HG02610 (cell line): ENCODE results near the gene ACAA2.
A peak's percentile ranks its signal among the peaks of the same experiment; 100 is the strongest.
"Not testable (repeated sequence)": the region's sequence is repeated elsewhere in the genome, so short reads cannot be mapped to it uniquely, and the experiment has no call there.

Source experiments
- ATAC-seq: cut with Tn5 transposase; IDR thresholded peaks from one replicate; pipeline ENCODE4 v1.9.1; 2021; ENCODE audit warnings: mild to moderate bottlenecking, moderate library complexity; ENCODE audit not compliant: unreplicated experiment

The ACAA2 gene

DNA sequence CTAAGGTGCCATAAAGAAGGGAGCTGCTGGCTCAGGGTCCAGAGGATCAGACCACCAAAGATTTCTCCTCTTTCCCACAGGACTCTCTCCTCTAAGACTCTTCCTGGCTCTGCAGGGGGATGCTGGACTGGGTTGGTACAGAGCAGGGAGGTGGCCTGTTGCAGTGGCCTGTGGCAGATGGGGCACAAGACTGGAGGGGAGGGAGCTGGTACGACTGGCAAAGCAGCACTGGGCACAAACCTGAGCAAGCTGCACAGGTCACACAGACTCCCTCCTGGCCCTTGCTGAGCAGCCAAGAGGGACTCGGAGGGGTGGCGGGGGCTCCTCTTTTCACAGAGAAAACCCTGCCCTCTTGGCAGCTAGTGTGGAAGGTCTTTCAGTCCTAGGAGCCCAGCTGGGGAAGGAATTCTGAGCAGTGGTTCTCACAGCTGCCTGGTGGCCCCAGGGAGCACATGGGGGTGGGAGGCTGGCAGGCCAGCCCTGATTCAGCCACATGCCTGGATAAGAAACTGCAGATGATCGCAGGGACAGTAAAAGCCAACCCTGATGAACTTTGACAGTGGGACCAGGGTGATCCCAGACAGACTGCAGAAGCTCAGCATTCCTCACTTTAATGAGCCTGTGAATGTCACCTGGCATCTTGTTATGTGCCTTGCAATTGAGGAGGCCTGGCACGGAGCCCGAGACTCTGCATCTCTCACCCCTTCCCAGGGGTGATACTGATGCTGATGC lies 32.5 kb upstream of the ACAA2 start:
- no peak for ATAC-seq

DNA sequence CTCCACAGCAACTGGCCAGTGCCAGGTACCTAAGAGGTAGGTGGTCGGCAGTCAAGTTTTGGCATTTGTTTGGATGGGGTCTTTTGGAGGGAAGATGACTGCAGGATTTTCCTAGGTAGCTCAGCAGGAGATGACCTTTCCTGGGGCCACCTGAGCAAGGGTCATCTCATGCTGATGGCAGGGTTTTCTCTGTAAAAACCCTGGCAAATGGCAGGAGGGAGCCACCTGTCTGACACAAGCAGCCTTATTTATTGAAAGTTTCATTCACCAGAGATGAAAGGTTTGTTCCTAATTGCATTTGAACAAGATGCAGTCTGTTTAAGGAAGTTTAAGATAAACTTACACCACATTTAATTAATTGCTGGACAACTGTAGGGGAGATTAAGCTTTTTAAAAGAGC lies 31.6 kb upstream of the ACAA2 start:
- ATAC-seq, result no peak

DNA sequence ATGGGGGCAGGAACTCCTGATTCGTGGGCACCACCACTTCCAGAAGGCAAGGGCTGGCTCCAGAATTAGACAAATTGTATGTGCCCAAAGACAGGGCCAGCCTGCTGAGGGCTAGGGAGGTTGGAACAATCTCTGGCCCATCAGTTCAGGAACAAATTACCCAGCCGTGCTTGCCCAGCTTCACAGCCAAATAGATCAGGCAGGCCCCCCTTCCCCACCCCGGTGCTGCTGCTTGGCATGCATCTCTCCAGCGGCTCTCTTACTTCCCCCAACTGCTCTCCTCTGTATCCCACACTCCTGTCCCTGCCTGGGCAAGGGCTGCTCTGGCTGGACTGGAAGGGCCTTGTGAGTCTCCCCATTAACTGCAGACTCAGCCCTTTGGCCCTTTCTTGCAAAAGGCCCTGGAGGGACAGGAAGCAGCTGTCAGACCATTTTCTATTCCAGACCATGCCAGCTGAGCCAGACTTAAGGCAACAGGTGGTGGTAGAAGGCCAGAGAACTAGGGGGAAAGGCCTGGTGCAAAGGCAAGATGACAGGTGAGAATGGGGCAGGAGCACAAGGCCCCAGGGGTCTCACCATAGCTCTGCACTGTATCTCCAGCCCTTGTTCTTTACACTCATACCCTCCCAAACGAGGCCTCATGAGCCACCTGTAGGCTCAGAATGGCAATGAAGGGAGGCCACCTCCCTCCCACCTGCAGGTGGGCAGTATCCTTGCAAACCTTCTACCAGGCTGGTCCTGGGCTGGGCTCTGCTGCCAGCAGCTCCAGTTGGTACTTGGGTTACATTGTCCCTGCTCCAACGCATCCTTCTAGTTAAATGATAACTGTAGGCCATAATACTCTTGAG lies 30.7 kb upstream of the ACAA2 start:
- ATAC-seq, result no peak

DNA sequence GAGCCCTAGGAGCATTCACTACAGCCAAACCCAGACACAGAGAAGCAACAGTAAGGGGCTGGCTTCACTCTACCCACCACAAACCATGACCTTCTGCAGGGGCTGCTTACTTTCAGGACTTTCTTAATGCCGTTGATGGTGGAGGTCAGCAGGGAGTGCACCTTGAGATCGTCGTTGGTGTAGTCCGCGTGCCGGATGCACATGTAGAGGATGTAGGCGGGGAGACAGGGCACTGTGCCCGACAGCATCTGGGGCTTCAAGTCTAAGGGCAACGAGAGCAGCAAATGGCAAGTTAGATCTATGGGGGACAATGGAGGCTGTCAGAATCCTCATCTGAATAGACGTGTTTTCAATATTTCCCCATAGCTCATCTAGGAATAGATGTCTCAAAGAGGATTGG lies 29.8 kb upstream of the ACAA2 start:
- ATAC-seq, result no peak

DNA sequence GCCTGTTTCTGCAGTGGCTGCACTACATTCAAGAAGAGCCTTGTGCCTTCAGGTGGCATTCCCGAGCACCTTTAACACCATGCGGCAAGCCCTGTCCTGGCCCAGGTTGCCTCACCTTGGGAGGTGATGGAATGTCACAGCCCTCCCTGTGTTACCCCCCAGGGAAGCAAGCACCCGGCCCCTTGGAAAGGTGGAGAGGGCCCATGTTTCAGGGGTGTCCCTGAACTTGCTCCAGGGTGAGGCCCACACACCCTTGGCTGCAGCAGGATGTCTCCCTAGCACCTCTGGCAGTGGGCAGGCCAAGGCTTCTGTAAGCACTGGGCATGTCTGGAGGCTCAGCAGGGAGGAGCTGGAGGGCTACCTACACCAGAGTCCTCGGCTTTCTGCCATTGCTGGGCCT lies 29.3 kb upstream of the ACAA2 start:
- no peak for ATAC-seq

DNA sequence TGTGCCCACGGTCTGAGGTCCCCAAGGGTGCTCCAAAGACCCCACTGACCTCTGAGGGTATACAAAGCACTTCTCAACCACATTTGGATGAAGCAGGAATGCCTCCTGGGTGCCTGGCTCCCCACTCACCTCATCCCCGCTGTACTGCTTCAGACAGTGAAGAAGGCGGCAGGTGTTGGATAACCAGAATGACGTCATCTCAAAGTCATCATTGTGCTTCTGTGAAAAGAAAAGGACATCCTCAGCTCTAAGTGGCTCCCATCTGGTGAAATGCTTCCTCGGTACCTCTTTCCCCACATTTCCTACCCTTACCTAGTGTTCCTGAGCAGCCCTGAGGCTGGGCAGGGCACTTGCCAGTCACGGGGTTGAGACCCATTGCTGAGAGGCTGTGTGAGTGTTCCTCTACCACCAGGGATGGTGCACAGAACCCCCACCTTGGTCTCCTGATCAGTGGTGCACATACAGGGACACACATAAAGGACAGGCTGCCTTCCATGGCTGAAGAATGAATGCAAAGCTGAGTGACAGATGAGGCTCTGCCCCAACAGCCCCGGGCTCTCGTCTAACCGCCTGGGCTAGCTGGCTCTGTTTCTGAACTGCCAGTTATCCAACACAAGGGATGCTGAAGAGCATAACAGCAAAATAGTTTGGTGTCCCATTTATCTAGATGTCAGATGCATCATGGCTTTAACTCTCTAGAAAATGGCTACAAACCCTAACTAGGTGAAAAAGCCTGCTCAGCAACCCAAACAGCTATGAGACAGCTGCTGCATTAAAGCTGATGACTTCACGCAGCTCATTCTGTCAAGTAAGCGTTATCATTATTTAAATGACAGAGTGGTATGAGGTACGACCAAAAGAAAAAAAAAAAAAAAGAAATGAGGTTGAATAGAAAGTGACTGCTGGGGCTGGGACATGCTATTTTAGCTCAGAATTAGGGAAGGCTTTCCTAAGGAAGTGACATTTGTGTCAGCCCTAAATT lies 28.2 kb upstream of the ACAA2 start:
- ATAC-seq, result no peak

DNA sequence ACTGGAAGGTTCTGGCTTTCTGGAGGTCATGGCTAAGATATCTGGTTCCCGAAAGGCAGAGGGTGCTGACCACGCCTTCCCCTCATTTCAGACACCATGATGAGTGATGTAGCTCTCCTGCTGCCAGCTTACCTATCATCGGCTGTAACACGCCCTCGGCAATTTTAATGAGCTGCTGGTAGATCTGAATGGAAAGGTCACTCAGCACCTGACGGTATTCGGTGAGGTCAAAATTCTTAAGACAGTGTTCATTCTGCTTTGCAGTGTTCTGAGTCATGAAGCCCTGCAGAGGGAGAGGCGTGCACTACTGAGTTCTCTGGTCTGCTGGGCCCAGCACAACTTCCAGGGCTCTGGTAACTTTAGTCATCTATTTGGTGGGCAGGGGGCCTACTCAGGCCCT lies 25.7 kb upstream of the ACAA2 start:
- ATAC-seq, result no peak

DNA sequence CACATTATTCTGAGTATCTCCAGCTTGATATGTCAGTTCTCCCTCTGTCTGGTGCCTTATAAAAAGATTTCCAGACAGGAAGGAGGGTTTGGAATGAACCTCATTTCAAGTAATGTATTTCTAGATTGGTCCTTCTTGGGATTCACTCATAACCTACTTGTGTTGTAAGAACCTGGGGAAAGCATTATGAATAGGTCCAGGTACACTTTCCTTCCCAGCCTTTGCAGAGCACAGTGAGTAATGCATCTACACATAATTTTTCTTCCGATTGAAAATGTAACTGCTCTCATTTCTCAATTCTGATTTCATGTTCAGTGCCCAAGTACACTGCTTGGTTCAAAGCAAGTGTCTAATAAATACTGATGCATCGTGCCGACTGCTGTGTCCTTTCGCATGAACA lies 25.0 kb upstream of the ACAA2 start:
- ATAC-seq, result no peak

DNA sequence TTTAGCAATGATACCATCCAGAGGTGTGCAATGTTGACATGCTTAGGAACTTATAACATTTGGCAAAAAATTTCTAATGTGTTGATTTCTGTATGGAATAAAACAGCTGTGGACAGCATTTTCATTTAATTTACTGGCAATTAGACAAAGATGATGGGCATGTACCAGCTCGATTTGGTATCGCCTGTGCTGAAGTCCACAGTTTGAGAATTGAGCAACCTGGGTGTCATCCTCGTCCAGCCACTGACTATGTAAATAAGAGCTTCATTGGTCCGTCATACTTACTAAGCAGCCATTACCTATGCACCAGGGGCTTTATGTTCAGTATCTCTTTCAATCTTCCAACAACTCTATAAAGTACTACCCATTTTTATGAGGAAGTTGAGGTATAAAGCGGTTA lies 24.6 kb upstream of the ACAA2 start:
- ATAC-seq, result no peak

DNA sequence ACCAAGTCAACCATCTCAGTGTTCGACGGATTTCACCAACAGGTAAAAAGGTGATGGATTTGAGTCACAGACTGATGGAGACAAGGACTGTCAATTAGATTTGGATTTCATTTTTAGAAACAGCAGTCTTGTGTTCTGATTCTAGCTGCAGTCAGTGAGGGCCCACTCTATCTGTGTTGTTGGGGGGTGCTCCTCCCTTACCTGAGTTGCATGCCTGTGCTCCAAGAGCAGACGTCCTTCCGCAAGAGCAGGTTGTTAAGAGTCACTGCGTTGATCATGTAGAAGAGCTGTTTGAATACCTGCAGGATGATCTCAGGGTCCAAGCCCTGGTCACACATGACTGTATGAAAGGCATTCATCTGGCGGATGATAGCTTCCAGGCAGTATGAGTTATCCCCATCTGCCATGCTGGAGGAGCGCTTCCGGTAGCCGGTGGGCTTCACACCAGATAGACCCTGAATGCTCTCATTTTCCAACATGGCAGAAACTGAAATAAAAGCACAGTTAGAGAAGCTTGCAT lies 24.0 kb upstream of the ACAA2 start:
- not testable (repeated sequence) for ATAC-seq

DNA sequence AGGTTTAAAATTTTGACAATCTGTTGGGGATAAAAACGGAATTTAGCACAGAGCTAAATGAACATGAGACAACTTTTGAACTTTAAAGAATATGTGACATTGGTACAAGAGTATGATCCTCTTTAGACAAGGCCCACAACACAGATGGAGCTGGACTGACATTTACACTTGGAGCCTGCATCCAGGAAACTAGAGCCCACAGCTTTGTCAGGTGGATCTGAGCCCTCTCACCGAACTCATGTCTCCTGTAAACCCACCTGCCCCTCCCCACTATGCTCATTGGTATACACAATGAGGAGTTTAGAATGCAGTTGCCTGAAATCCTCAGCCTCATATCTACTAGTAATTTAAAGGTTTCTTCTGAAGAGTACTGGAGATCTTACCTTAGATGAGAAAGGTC lies 22.1 kb upstream of the ACAA2 start:
- ATAC-seq, result no peak

DNA sequence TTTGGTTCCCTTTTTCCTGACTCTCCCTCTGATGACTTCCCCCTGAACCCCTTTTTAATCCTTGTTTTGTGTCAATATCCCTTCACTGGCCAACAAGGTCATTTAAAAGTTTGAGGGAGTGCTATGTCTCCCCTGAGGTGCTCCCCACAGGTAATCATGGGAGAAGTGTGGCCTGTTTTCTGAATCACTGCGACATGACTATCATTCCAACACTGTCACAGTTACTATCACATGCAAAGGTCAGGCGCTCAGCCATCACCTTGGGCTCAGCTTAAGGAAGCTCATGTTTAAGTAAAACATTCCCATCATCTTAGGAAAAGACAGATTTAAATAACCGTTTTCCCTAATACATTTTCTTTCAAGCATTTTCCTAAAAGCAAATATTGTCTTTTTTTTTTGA lies 20.9 kb upstream of the ACAA2 start:
- ATAC-seq, result no peak

DNA sequence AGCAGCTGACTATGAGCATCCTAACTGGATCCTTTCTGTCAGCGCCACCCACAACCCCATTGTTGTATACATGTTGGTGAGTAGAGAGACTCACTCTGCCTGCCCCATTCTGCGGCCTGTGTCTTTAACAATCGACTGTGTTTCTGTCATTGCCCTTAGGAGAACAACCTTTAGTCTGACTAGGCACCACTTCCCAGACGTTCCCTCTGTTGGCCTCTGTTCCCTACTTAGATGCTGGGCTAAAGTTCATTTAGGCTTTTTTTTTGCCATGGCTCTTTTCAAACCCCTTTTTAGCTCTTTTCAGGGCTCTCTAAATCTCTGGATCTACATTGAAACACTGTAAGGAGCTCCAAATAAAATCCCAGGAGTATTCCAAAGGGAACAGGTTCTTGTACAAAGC lies 20.5 kb upstream of the ACAA2 start:
- ATAC-seq, result no peak

DNA sequence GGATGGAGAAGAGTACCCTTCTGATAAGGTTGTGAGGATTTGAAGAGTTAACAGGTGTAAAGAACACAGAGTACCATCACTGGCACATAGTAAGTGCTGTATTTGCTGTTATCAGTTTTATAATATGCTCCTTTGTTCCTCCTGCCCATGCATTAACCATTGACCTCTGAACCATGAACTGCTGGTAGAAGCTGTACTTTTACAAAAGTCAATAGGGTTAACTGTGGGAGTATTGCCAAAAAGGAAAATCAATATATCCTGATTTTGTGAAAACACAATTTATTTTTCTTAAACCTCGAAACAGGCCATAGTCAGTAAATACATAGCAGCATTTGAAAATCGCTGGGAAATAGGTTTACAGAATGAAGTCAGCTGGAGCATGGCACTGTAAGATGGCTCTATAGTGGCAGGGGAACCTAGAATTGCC lies 18.9 kb upstream of the ACAA2 start:
- ATAC-seq, result no peak

DNA sequence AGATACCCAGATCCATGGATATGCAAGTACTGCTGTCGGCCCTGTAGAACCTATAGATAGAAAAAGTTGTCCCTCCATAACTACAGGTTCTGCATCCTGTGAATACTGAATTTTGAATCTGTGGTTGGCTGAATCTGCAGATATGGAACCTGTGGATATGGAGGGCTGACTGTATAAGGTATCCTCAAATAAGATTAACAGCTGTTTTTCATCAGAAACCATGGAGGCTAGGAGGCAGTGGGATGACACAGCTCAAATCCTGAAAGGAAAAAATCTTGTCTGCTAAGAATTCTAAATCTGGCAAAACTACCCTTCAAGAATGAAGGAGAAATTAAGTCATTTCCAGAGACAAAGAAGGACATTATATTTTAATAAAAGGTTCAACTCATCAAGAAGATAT lies 14.7 kb upstream of the ACAA2 start:
- no peak for ATAC-seq

DNA sequence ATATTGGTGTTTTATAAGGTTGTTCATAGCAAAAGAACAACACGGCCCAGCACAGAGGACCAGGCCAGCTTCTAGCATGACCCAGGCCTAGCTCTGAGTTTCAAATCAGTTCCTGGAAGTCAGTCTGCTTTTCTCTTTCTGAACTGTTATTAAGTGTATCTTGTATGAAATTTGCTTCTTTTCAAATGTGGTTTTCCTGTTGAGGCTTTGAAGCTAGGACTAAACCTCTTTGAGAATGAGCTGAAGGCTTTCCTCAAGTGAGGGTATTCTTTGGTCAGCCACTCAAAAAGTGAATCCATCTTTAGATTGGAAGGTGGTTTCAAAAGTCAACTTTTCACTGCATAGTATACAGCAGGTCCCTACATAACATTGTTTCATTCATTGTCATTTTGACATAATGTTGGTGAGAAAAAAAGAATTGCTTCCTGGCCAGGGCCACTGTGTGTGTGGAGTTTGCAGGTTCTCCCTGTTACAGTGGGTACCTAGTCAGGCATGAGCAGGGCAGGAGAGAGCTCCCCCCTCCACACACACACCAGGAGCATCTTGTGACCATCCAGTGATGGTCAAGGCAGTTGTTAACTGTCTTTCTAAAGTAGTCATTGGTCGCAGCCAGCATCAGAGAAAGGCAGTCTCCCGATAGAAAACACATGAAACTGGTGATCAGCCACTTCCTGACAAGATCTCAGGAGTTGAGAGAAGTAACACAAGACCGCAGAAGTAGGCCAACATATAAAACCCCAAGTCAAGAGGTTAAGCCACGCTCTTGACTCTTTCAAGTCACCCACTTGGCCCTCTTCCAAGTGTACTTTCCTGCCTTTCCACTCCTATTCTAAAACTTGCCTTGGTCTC lies 6.7 kb upstream of the ACAA2 start:
- peak; percentile 56 for ATAC-seq

DNA sequence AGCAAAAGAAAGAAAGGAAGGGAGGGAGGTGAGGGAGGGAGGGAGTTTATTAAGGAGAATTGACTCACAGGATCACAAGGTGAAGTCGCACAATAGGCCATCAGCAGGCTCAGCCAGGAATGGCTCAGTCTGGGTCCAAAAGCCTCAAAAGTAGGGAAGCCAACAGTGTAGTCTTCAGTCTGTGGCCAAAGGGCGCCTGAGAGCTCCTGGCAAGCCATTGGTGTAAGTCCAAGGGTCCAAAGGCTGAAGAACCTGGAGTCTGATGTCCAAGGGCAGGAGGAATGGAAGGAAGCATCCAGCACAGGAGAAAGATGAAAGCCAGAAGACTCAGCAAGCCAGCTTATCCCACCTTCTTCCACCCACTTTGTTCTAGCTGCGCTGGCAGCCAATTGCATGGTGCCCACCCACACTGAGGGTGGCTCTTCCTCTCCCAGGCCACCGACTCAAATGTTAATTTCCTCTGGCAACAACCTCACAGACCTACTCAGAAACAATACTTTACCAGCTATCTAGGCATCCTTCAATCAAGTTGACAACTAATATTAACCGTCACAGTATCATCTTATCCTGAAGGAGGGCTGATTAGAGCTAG lies 5.8 kb upstream of the ACAA2 start:
- ATAC-seq, result no peak

DNA sequence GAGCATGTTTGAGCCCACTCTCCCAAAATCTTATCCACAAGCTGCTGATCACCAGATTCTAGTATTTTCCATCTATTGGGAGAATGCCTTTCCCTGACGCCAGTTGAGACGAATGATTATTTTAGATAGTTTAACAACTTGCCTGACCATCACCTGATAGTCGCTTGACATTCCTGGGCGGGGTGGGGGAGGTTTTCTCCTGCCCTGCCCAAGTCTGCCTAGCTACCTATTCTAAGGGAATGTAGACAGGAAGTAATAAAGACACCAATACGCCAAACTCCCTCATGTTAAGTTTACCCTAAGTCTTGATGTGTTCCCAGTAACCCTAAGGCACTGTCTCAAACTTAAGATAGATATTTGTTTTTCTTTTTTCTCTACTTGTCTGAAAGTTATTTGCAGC lies 4.6 kb upstream of the ACAA2 start:
- ATAC-seq, result no peak

DNA sequence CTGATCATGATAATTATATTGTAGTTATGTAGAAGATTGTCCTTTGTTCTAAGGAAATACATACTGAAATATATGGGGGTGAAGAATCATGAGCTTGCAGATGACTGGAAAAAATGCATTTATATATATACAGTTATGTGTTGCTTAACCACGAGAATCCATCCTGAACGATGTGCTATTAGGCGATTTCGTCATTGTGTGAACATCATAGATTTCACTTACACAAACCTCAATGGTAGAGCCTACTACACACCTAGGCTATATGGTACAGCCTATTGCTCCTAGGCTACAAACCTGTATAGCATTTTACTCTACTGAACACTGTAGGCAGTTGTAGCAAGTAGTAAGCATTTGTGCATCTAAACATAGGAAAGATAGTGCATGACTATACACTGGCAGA lies 2.6 kb upstream of the ACAA2 start:
- no peak for ATAC-seq

DNA sequence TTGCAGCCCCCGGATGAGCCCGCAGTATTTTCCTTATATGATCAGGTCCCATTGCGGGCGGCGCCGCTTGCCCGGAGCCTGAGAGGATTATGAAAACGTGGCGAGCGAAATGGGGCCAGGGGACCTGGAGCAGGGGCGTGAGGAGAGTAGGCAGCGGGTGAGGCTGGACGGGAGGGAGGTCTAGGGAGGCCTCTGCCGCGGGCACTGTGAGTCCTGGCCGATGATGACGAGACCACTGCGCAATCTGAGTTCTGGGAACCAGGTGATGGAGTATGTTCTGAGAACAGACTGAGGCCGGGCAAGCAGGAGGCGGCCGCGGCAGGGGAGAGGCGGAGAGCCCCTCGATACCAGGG lies 790 bp upstream of the ACAA2 start:
- peak; percentile 30 for ATAC-seq
